Suppressor macrophage (primary cell): ENCODE data around the gene EGFL8.
"Not testable (repeated sequence)": the region's sequence is repeated elsewhere in the genome, so short reads cannot be mapped to it uniquely, and the experiment has no call there.

Experiments used
- DNase-seq, 4 experiments: peaks; one replicate each; pipeline ENCODE4 v3.0.0-alpha.2; 2020 to 2022
- total RNA-seq, 17 experiments: gene quantifications; one replicate each; lab custom pipeline; 2026; ENCODE audit warnings: mixed read lengths in 6 of 17, inconsistent platforms in 3 of 17; lab: John Stamatoyannopoulos, UW

The EGFL8 gene
- 0 to 0.66 (median 0) reads per million in 17 experiments for total RNA-seq

DNA sequence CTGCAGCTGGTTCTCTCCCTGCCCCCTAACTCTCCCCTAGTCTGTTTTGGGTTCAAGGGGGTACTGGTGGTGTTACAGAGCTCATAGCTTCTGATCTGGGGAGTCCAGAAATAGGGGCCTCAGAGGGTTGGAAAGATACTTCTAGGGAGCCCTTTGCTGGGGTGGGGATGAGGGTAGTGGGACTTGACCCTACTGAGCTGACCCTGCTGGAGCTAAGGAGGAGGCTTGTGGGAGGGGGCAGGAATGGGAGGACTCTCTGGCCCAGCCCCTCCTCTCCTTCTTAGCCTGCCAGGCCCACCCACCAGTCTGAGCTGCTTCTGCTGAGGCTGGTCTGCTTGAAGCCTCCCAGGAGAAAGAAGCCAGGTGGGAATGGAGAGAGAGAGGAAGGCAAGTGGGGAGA, at the start of gene EGFL8:
Gene EGFL8, plus strand, starts transcription at position 301 of the 400 bp plus-strand sequence. CDS start 1,571 bp downstream, outside the sequence.
- no peak for DNase-seq

DNA sequence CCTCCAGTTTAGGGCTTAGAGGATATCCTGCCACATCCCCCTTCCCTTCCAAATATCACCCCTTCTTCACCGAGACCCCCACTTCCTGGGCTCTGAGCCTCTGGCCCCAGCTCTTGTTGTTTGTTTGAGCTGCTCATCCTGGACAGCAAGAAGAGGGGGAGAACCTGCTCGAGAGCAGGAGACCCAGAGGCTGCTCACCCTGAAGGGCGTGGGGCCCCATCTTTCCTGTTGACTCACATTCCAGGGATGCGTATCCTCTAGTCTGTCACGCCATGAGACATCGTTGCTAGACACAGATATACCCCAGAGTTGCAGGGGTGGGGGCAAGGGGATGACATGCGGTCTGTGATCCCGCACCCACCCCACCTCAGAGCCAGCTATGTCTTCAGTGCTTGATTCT, 49.6 kb upstream of the EGFL8 start:
- no peak for DNase-seq

DNA sequence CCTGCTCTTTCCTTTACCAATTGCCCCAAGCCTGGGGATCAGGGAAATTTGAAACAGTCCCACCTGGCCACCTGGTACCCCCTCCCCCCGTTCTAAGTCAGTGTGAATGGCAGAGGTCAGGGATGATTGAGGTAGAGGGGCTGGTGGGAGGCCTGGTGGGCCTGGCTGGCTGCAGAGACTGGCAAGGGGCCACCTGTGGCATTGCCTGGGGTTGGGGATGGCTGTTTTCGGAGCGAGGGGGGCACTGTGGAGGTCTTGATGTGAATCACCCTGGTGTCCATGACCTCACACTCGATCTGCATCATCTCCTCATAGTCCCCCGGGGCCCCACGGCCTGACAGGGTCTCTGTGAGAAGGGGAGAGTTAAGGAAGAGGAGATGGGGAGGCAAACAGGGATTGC, 48.8 kb upstream of the EGFL8 start:
- DNase-seq = no peak

- DNase-seq = no peak
Measured at GRCh38 chr6:32116674-32117073, 47.7 kb upstream of the EGFL8 start.

DNA sequence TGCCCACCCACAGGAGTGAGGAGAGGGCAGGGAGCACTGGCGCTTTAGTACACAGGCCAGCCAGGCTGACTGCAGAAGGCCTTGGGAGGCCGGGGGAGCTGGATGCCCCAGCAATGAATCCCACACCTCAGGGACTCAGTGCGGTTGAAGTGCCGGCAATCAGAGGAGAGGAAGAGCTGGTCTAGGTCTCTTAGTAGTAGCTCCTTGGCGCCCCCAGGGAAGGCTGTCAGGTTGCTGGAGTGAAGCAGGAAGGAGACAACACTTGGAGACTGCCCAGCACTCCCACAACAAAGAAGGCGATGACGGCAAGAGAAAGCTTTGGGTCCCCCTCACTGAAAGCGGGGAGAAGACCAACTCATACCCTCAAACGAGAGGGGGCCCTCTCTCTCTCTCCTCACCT, 46.9 kb upstream of the EGFL8 start:
- DNase-seq = no peak

GRCh38 chr6:32118782-32119628, 45.4 kb upstream of the EGFL8 start:
- peak; percentile 84 to 91 (median 88) for DNase-seq

DNA sequence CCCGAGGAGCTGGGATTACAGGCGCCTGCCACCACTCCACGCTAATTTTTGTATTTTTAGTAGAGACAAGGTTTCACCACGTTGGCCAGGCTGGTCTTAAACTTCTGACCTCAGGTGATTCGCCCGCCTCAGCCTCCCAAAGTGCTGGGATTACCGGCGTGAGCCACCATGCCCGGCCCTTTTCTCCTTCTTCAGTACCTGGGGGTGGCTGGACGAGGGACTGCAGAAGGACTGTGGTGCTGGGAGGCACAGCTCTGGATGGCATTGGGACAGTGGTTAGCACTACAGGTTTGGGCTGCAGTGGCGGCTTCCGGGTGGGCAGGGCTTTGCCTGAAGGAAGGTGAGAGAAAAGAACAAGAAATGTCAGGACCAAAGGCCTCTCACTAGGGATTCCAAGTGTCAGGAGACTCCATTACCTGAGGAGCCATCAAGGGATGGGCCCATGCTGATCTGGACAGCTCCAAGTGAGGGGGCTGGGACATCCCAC, 43.8 kb upstream of the EGFL8 start:
- DNase-seq = no peak

- no peak for DNase-seq
Measured at GRCh38 chr6:32123681-32124080, 40.7 kb upstream of the EGFL8 start.

DNA sequence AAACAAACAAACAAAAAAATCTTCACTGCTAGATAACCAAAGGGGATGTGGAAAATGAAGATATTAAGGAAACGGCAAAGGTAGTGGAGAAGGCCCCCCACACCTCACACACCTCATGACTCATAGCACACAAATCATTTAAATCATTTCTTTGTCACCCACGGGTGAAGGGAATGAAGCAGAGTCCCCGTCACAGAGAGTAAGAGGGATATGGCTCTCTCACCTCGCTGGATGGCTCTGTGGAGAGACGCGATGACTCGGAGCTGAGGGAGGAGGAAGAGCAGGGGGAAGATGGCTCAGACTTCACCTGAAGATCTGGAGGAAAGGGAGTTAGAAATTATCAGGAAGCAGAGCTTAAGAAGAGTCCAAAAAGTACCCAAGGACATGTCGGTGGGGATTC, 37.5 kb upstream of the EGFL8 start:
- DNase-seq = no peak

- no peak for DNase-seq
Measured at GRCh38 chr6:32127409-32127716, 37.0 kb upstream of the EGFL8 start.

DNA sequence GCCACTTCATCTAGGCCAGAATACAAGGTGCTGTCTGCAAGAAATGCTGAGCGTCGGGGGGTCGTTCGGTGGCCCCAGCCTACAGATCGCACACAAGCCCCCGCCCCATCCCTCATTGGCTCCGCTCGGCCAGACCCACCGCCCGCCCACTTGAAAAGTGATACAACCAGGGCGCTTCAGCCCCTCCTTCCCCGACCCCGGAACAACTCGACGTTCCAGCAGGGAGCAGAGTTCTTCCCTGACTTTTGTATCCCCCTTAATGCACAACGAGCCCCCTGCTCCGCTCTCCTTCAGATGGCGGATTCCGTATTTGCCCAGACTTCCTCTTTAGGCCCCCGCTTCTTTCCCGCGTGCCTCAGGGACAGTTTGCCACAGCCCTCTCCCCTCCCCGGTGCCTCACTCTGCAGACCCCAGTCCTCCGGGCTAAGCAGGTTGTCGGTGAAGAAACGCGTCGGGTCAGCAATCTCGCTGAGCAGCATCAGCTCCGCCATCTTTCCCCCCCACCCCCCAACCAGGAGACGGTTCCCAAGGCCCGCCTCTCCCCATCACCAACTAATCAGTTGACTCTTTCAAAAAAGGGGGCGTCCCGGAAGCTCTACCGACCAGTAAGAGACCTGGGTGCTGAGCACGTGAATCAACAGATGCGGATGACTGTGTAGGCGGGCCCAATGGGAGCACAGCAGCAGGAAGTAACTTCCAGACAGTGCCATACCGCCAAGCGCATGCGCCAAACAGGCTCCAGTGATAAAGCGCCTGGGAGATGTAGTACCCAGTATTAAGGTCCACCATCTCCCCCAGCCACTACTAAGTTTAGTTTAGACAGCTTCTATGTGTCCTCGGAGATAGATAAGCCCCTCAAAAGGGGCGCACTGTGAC, 36.4 kb upstream of the EGFL8 start, which contains the start of gene ATF6B:
Gene ATF6B, minus strand, starts transcription at position 530 of the 876 bp plus-strand sequence. Its CDS starts 39 bp downstream, at position 491.
- peak; percentile 99 to 100 (median 100) for DNase-seq

DNA sequence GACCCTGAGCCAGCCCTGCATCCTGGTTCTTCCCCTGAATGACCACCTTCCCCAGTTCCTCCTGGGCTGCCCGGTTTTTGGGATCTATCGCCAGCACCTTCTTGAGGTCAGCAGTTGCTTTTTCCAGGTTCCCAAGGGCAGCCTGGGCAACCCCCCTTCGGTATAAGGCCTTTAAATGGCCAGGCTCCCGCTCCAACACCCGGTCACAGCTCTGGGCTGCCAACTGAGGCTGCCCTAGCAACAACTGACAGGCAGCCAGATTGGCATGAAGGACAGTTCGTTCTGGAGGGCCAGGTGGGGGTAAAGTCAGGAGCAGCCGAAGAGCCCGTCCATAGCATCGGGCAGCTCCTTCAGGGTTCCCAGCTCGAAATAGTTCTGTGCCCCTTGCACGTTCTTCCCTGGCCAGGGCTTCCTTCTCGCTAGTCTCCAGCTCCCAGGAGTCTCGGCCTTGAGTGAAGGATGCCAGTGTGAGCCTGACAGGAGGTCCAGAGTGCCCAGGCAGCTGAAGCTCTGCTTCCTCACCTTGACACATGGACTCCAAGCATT, 35.6 kb upstream of the EGFL8 start:
- no peak for DNase-seq

DNA sequence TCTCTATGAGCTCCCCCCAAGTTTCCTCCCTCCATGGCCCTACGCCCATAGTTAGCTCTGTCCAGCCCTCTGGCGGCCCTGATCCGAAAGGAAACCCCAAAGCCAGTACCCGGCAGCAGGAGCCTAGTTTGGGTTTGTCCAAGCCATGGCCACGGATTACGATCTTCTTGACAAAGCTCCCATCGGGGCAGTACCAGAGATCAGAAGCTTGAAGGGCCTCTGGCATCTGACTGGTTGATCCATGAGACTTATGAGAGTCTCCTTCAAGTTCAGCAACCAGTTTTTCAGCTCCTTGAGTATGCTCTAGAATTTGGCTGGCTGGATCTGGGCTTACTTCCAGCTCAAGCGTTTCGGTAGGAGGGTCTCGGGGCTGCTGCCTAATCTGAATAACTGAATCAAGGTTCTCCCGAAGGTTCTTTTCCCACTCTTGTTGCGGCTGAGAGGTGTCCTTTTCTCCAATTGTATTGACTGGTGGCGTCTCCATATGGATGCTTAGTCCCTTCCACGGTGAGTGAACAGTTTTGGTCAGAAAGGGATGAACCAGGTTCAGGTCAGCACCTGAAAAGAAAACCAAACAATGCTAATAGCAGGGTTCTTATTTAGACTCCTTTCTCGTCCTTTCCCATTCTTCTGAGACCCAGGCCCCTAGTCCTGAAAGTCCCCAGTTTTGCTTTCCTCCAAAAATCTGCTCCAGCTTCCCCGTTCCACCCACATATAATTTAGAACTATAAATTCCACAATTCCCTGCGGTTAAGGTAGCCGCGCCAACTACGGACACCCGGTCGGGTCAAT, 34.9 kb upstream of the EGFL8 start:
- DNase-seq = no peak

DNA sequence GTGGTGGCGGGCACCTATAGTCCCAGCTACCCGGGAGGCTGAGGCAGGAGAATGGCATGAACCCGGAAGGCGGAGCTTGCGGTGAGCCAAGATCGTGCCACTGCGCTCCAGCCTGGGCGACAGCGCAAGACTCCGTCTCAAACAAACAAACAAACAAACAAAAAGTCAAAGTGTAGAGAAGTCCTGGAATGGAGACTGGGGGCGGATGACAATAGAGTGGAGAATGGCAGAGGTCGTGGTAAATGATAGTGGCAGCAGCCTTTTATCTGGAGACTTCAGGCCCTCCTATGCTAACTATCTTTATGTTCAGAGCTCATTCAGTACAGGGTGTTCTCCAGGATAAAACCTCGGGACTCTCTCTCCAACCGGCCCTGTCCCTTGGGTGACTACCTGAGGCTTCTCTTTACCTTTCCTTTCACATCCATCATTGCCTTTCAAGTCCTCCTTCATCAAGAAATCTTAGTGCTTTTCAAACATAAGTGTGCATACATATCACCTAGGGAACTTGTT, 32.9 kb upstream of the EGFL8 start:
- DNase-seq = no peak

DNA sequence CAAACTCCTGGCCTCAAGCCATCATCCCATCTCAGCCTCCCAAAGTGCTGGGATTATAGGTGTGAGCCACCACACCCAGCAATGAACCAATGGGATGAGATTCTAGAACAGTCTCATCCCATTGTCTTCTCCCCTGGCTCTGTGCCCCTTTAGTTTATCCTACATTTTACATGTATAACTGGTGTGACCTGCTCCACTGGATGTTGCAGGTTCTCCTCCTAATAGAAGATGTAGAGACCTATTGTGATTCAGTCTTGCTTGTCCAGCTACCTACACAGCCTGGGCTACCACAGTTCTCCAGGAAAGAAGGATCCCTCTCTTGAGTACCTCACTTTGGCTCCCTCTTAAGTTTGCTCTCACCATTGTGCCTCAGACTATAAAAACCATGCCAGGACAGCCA, 32.3 kb upstream of the EGFL8 start:
- DNase-seq = no peak

GRCh38 chr6:32133786-32134185, 30.6 kb upstream of the EGFL8 start:
- no peak for DNase-seq

DNA sequence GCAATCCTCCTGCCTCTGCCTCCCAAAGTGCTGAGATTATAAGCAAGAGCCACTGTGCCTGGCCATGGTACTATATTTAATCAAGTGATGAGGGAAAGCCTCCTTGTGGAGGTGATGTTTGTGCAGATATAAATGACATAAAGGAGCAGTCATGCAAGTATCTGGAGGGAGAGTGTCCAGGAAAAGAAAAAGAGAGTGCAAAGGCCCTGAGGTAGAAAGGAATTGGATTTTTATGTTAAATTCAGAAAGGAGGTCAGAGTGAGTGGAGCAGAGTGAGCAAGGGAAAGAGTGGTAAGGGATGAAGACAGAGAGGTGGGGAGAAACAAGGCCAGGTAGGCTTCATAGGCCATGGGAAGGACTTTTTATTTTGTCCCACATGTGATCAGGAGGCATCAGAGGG, 26.9 kb upstream of the EGFL8 start:
- DNase-seq = no peak

DNA sequence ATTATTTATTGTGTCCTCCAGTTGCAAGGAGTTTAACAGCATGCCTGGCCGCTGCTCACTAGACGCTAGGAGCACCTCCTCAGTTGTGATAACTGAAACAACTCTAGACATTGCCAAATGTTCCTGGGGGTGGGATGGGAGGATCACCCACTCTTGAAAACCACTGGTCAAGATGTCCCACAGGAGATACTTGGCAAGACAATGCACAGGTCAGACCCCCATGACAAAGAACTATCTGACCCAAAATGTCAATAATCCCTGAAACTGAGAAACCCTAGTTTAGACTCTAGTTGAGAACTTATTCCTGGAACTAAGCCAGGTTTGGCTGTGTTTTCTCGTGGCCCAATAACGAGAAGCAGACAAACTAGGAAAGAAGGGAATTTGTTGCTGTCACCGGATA, 24.8 kb upstream of the EGFL8 start:
- no peak for DNase-seq

GRCh38 chr6:32140420-32141046, 23.9 kb upstream of the EGFL8 start:
- DNase-seq = no peak

DNA sequence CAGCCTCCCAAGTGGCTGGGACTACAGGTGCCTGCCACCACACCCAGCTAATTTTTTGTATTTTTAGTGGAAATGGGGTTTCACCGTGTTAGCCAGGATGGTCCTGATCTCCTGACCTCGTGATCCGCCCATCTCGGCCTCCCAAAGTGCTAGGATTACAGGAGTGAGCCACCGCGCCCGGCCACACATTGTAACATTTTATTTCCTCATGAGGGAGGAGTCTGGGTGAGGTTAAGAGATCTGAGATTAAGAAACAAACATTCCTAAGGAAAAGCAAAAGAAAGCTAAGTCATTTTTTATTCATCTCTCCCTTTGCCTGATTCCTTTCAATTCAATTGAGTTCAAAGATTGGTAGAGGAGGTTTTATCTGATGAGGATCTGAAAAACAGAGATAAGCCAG, 20.2 kb upstream of the EGFL8 start:
- DNase-seq = not testable (repeated sequence)

DNA sequence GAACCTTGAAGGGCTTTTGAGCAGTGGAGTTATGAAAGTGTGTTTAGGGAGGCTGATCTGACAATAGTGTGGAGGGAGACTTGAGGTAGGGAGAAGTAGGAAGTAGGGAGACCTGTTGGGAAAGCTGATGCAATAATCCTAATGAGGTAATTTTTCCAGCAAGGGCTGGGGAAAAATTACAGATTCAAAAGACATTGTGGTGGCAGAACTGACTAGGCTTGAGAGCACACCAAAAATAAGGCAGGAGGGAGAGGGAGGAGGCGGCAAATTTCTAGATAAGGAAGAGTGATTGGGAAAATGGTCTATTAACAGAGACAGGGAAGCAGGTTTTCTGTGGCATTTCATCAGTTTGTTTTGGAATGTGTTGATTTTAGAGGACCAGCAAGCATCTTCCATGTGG, 18.1 kb upstream of the EGFL8 start:
- DNase-seq = no peak

DNA sequence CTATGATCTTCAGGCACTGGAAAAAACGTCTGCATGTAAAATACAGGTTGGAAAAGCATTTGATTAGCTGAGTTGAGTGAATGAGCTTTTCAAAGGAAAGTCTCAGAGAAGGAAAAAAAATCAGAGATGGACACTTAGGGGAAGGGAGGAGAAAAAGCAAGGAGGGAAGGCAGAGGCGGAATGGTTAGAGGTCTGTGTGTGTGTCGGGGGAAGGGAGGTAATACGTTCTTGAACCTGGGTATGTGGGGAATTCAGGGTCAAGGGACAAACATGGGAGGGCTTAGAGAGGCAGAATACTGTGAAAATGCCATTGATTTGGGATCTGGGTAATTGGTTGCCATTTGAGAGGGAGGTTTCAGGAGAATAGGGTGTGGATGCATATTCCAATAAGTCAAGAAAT, 17.7 kb upstream of the EGFL8 start:
- no peak for DNase-seq
